Transverse colon (tissue), 4 donors: ENCODE measurements around the gene MTERF2. TPM values are rescaled to one million over a fixed set of nuclear protein-coding genes. Genes with fewer than 3 reads are reported as not detected.
"Not testable (repeated sequence)": the region's sequence is repeated elsewhere in the genome, so short reads cannot be mapped to it uniquely, and the experiment has no call there.

Experiments used
- DNase-seq: peaks from one replicate; pipeline ENCODE4 v3.0.0-alpha.2; 2019
- H3K27ac ChIP-seq, 4 donors: fragments of 200-600 bp; sonication (generic); 2 replicates each; pipeline ENCODE4 v1.5.1; 2016 to 2018; ENCODE audit warnings: inconsistent platforms in 4 of 4
- H3K27me3 ChIP-seq: fragments of 200-600 bp; sonication (generic); 2 replicates; pipeline ENCODE4 v1.5.1; 2017; ENCODE audit warnings: inconsistent platforms
- H3K36me3 ChIP-seq, 4 donors: fragments of 200-600 bp; sonication (generic); 2 replicates each; pipeline ENCODE4 v1.5.1; 2017 to 2019; ENCODE audit warnings: inconsistent platforms in 4 of 4
- H3K4me1 ChIP-seq, 4 donors: fragments of 200-600 bp; sonication (generic); 2 replicates each; pipeline ENCODE4 v1.5.1; 2017 to 2020; ENCODE audit warnings: inconsistent platforms in 4 of 4
- H3K4me3 ChIP-seq, 4 donors: fragments of 200-600 bp; sonication (generic); 1 replicate in 1 of 4; 2 replicates in 3 of 4; pipeline versions ENCODE4 v1.5.1 to v1.6.1; 2017 to 2019; ENCODE audit warnings: inconsistent platforms in 4 of 4
- H3K9me3 ChIP-seq, 2 donors: fragments of 200-600 bp; sonication (generic); 2 replicates each; pipeline ENCODE4 v1.5.1; 2017 to 2019; ENCODE audit warnings: inconsistent platforms in 2 of 2
- EP300 ChIP-seq: sonication (generic); formaldehyde crosslinking; IDR thresholded peaks from one replicate; pipeline ENCODE4 v1.6.1; 2017; ENCODE audit warnings: antibody characterized with exemption, low read depth
- POLR2A ChIP-seq: fragments of 450-650 bp; IDR thresholded peaks from one replicate; pipeline ENCODE4 v1.6.1; 2016; ENCODE audit warnings: antibody characterized with exemption, mild to moderate bottlenecking, moderate library complexity
- POLR2AphosphoS5 ChIP-seq, 3 donors: sonication (generic); formaldehyde crosslinking; IDR thresholded peaks; one replicate each; pipeline ENCODE4 v1.6.1; 2016; ENCODE audit warnings: antibody characterized with exemption in 3 of 3
- WGBS, 2 donors: methylation state at CpG; one replicate each; pipeline ENCODE4 v1.1.5; 2018; ENCODE audit warnings: low coverage in 1 of 2; 5-methylcytosine and 5-hydroxymethylcytosine counted together
- in situ Hi-C, 4 donors: fragments of 200-750 bp; cut with MboI; loops; one replicate each; pipeline versions ENCODE4 v1.15.0 to v1.15.1; 2017; ENCODE audit warnings: low sequenced_read_pairs in 3 of 4, low pct_ligation_motif_present in 1 of 4, low pct_unique_long_range_greater_than_20kb in 1 of 4
- intact Hi-C: fragments of 100-400 bp; cut with DNase I; formaldehyde crosslinking; loops from one replicate; pipeline ENCODE4 v1.15.1; 2023; ENCODE audit warnings: low total_unique reads
- total RNA-seq, 4 donors: library from RNA; depleted of rRNA; stranded (reverse); fragments of >200 nt; gene quantifications; one replicate each; pipeline ENCODE4 v1.1.0, GENCODE V29; 2016
- TF ChIP-seq, protein P1 (sequence below), 5 experiments: fragments of 200-600 bp in 3 of 5; fragments of 450-650 bp in 2 of 5; sonication (generic) in 3 of 5; IDR thresholded peaks; 1 replicate in 2 of 5; 2 replicates in 3 of 5; pipeline ENCODE4 v1.5.1; 2016 to 2017; ENCODE audit warnings: antibody characterized with exemption in 5 of 5, inconsistent platforms in 3 of 5, mild to moderate bottlenecking in 2 of 5, moderate library complexity in 1 of 5

The MTERF2 gene
- total RNA-seq, 4 donors from 2014 or later: 3.0 to 14.8 (median 8.7) TPM

DNA sequence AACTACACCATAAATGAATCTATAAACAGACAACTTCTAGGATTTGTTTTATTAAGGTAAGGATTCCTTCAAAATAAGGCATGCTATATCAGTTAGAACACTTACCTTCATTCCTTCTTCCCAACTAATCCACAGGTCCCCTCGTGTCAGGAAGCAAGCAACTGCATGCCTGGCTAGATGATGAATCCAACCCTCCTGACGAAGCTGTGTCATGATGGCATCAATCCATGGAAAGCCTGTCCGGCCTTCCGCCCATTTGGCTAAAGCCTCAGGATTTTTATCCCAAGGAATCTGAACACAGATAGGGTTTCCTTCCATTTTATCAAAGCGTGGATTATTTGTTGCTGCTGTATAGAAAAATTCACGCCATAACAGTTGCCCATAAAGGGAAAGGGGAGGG is 12.5 kb upstream of the MTERF2 start:
- H3K4me3 ChIP-seq: no peak overlapping the region
- no peaks in the 10 kb centered on the region for H3K27me3 ChIP-seq
- intact Hi-C loops (no loop called here), in situ Hi-C loops (no loop called here)
- WGBS, 2 donors: 84 to 88% methylated on average over 6 of the region's 6 CpGs
- DNase-seq: no peak
- TF ChIP-seq POLR2AphosphoS5 (IDR thresholded peaks at IDR 0.05) (no peak), POLR2A (no peak)
- no peaks in the 10 kb centered on the region for H3K9me3 ChIP-seq
- no peaks in the 10 kb centered on the region for H3K4me1 ChIP-seq
- no peak overlapping the region for H3K27ac ChIP-seq
- H3K36me3 ChIP-seq: peaks cover 0 to 20% (median 5%) of the 10 kb centered on the region in 4 donors

DNA sequence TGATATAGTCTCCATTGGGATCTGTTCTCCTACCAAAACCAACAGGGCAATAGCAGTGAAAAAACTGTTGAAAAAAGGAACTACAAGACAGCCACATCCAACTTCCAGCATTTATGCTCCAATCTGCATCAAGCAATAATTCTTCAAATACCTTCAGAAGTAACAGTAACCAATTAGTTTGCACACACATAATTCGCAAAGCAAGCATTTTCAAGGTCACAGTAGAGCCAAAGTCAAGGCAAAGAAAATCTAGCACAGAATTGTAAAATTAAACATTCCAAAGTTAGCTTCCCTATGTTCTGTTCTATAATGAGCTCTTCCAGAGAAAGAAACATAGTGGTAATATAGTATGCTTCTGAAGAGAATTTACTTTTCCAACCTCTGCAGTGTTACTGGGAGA is 11.0 kb upstream of the MTERF2 start:
- Histone ChIP-seq H3K9me3 (no peaks in the 10 kb centered on the region), H3K4me3 (no peak overlapping the region), H3K36me3 (peaks cover 0 to 20% (median 5%) of the 10 kb centered on the region in 4 donors), H3K27me3 (no peaks in the 10 kb centered on the region), H3K27ac (no peak overlapping the region), H3K4me1 (no peaks in the 10 kb centered on the region)
- in situ Hi-C loops (no loop called here), intact Hi-C loops (no loop called here)
- 100% methylated on average over 1 of the region's 1 CpG for WGBS, 2 donors
- TF ChIP-seq EP300 (no peak), POLR2AphosphoS5 (IDR thresholded peaks at IDR 0.05) (no peak)
- TF ChIP-seq, protein P1, sequence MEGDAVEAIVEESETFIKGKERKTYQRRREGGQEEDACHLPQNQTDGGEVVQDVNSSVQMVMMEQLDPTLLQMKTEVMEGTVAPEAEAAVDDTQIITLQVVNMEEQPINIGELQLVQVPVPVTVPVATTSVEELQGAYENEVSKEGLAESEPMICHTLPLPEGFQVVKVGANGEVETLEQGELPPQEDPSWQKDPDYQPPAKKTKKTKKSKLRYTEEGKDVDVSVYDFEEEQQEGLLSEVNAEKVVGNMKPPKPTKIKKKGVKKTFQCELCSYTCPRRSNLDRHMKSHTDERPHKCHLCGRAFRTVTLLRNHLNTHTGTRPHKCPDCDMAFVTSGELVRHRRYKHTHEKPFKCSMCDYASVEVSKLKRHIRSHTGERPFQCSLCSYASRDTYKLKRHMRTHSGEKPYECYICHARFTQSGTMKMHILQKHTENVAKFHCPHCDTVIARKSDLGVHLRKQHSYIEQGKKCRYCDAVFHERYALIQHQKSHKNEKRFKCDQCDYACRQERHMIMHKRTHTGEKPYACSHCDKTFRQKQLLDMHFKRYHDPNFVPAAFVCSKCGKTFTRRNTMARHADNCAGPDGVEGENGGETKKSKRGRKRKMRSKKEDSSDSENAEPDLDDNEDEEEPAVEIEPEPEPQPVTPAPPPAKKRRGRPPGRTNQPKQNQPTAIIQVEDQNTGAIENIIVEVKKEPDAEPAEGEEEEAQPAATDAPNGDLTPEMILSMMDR (IDR thresholded peaks at IDR 0.05): no peak
- no peak for DNase-seq

DNA sequence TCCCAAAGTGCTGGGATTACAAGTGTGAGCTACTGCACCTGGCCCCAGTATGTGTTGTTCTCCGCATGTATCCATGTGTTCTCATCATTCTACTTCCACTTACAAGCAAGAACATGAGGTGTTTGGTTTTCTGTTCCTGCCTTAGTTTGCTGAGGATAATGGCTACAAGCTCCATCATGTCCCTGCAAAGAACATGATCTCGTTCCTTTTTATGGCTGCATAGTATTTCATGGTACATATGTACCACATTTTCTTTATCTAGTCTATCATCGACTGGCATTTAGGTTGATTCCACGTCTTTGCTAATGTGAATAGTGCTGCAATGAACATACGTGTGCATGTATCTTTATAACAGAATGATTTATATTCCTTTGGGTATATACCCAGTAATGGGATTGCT is 9.2 kb upstream of the MTERF2 start:
- H3K4me1 ChIP-seq, H3K27me3 ChIP-seq, intact Hi-C loops, in situ Hi-C loops, H3K27ac ChIP-seq, DNase-seq, H3K4me3 ChIP-seq, H3K9me3 ChIP-seq: not testable (repeated sequence)
- 94 to 100% methylated on average over 1 to 5 of the region's 5 CpGs for WGBS, 2 donors
- peaks cover 0 to 15% (median 5%) of the 10 kb centered on the region in 4 donors for H3K36me3 ChIP-seq

GRCh38 chr12:106994579-106995220 is 7.8 kb upstream of the MTERF2 start:
- intact Hi-C loops (no loop called here), in situ Hi-C loops (no loop called here)
- DNase-seq: no peak
- Histone ChIP-seq H3K27ac (peak overlapping the region in 3 of 4 donors; percentile 7 to 18 (median 10)), H3K9me3 (no peaks in the 10 kb centered on the region), H3K4me3 (no peak overlapping the region), H3K4me1 (no peaks in the 10 kb centered on the region), H3K27me3 (no peaks in the 10 kb centered on the region), H3K36me3 (peaks cover 0 to 15% (median 3%) of the 10 kb centered on the region in 4 donors)
- 53 to 63% methylated on average over 2 of the region's 2 CpGs for WGBS, 2 donors
- no peak for TF ChIP-seq POLR2AphosphoS5 (IDR thresholded peaks at IDR 0.05)

DNA sequence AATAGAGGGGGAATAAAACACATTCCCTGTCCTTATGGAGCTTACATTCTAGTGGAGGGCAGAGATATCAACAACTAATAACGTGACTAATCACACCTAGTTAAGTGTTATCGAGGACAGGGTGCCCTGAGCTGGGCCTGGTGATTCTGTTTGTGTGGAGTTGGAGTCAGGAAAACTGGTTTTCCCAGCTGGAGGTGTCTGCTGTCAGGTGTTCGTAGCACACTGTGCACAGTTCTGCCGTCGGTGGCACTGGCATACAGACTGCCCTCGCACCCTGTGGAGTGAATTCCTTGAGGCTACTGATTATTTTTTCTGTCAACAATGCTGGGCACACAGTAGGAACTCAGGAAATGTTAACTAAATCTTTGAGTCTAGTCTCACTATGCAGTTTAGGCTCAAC is 900 bp upstream of the MTERF2 start:
- H3K4me3 ChIP-seq: no peak overlapping the region
- TF ChIP-seq POLR2A: no peak
- no peak for TF ChIP-seq POLR2AphosphoS5 (IDR thresholded peaks at IDR 0.05)
- TF ChIP-seq, protein P1 (IDR thresholded peaks at IDR 0.05): no peak
- no peak for TF ChIP-seq EP300
- 40 to 57% methylated on average over 1 to 6 of the region's 6 CpGs for WGBS, 2 donors
- H3K27ac ChIP-seq: peak overlapping the region; percentile 88 to 92 (median 90)
- DNase-seq: no peak
- no peaks in the 10 kb centered on the region for H3K36me3 ChIP-seq
- no peaks in the 10 kb centered on the region for H3K27me3 ChIP-seq
- in situ Hi-C loops (no loop called here), intact Hi-C loops (no loop called here)
- no peaks in the 10 kb centered on the region for H3K9me3 ChIP-seq
- peaks cover 5 to 30% (median 17%) of the 10 kb centered on the region in 4 donors for H3K4me1 ChIP-seq
